ENCODE results near the gene BPIFB6.

DNA sequence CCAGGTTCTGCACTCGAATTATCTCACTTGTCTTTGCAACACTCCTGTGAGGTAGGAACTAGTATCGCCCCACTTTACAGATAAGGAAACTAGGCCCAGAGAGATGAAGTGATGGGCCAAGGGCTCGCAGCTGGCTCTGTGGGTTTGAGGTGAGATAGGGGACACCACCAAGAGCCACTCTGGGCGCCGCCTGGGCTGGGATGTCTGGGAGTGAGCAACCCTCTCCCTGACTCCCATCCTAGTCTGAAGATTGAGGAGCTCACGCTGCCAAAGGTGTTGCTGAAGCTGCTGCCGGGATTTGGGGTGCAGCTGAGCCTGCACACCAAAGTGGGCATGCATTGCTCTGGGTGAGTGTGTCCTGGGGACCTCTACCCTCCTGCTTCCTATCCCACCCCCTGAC is 27.7 kb downstream of the BPIFB6 start:
- no peak for TF ChIP-seq CTCF (conservative IDR thresholded peaks at IDR 0.05; ENCODE audit: low read length)
- no peak for TF ChIP-seq EZH2phosphoT487 (IDR thresholded peaks at IDR 0.05; ENCODE audit: borderline replicate concordance)

All from Loucy (cell line).